ENCODE measurements around the gene SVOP.

- TF ChIP-seq CTCF (IDR thresholded peaks at IDR 0.05) (no peak), ZFX (IDR thresholded peaks at IDR 0.05; ENCODE audit: borderline replicate concordance) (no peak)
Observed at GRCh38 chr12:108905725-108906124, 115.1 kb downstream of the SVOP start.
